LHCN-M2 (cell line): ENCODE data around the gene EXOC3L4. TPM values are rescaled to one million over a fixed set of nuclear protein-coding genes. Genes with fewer than 3 reads are reported as not detected.
A peak's percentile ranks its signal among the peaks of the same experiment; 100 is the strongest.

Source experiments
- DNase-seq: peaks from one replicate; pipeline ENCODE4 v3.0.0-alpha.2; 2012; ENCODE audit warnings: low read depth
- total RNA-seq: library from RNA; depleted of rRNA; stranded (reverse); fragments of >200 nt; gene quantifications from 2 replicates; pipeline ENCODE4 v1.2.3, GENCODE V29; 2014

Gene EXOC3L4
- total RNA-seq, 1 experiment from 2014 or later, result 0.40 TPM

- DNase-seq, result no peak
These were observed 3.3 kb upstream of the EXOC3L4 start for GRCh38 chr14:103091041-103091882.

- DNase-seq, result no peak
These were observed 2.7 kb upstream of the EXOC3L4 start for GRCh38 chr14:103091883-103092222.

- no peak for DNase-seq
These were observed 594 bp upstream of the EXOC3L4 start for GRCh38 chr14:103093856-103094405.

- no peak for DNase-seq
These were observed 769 bp downstream of the EXOC3L4 start for GRCh38 chr14:103095210-103095778.

- no peak for DNase-seq
These were observed 1.9 kb downstream of the EXOC3L4 start for GRCh38 chr14:103096387-103096786.

GRCh38 chr14:103097244-103097993 lies 2.9 kb downstream of the EXOC3L4 start:
- DNase-seq, result no peak

- no peak for DNase-seq
These were observed 3.8 kb downstream of the EXOC3L4 start for GRCh38 chr14:103097994-103098957.

- no peak for DNase-seq
These were observed 4.7 kb downstream of the EXOC3L4 start for GRCh38 chr14:103099081-103099732.

GRCh38 chr14:103099733-103100280 lies 5.3 kb downstream of the EXOC3L4 start:
- DNase-seq, result no peak

GRCh38 chr14:103100281-103101121 lies 6.0 kb downstream of the EXOC3L4 start:
- DNase-seq, result no peak

- no peak for DNase-seq
These were observed 6.9 kb downstream of the EXOC3L4 start for GRCh38 chr14:103101257-103101962.

- DNase-seq, result no peak
These were observed 7.6 kb downstream of the EXOC3L4 start for GRCh38 chr14:103101963-103102688.

- DNase-seq, result no peak
These were observed 8.2 kb downstream of the EXOC3L4 start for GRCh38 chr14:103102689-103103260.

GRCh38 chr14:103103461-103104388 lies 9.2 kb downstream of the EXOC3L4 start:
- DNase-seq, result peak; percentile 82

GRCh38 chr14:103104389-103104653 lies 9.8 kb downstream of the EXOC3L4 start:
- no peak for DNase-seq

- DNase-seq, result peak; percentile 36
These were observed 10.3 kb downstream of the EXOC3L4 start for GRCh38 chr14:103104654-103105452.
